ENCODE results near the gene TFAP2E.

TFAP2E gene

GRCh38 chr1:35557611-35558373, 15.3 kb upstream of the TFAP2E start, which contains the start of gene NCDN:
Gene NCDN, plus strand, starts transcription at chr1:35557799. Its CDS starts 392 bp downstream, at chr1:35558191.
- peak; percentile 95 to 96 for DNase-seq

GRCh38 chr1:35558374-35559316, 14.5 kb upstream of the TFAP2E start:
- DNase-seq: no peak

- no peak for DNase-seq
Observed at GRCh38 chr1:35559317-35559944, 13.7 kb upstream of the TFAP2E start.

- DNase-seq: no peak
Observed at GRCh38 chr1:35560256-35561225, 12.6 kb upstream of the TFAP2E start.

GRCh38 chr1:35561297-35561971, 11.7 kb upstream of the TFAP2E start:
- no peak for DNase-seq

GRCh38 chr1:35561972-35562680, 11.0 kb upstream of the TFAP2E start:
- no peak for DNase-seq

- DNase-seq: no peak
Observed at GRCh38 chr1:35563166-35563565, 9.9 kb upstream of the TFAP2E start.

- peak; percentile 76 to 84 for DNase-seq
Observed at GRCh38 chr1:35564037-35564883, 8.9 kb upstream of the TFAP2E start.

GRCh38 chr1:35564884-35565741, 8.0 kb upstream of the TFAP2E start:
- DNase-seq: no peak

GRCh38 chr1:35565742-35566133, 7.4 kb upstream of the TFAP2E start:
- DNase-seq: no peak

- DNase-seq: no peak
Observed at GRCh38 chr1:35567947-35568558, 5.1 kb upstream of the TFAP2E start.

- DNase-seq: peak; percentile 54 to 66
Observed at GRCh38 chr1:35568975-35569395, 4.1 kb upstream of the TFAP2E start.

- DNase-seq: no peak
Observed at GRCh38 chr1:35569936-35570335, 3.2 kb upstream of the TFAP2E start.

- DNase-seq: no peak
Observed at GRCh38 chr1:35570589-35571137, 2.5 kb upstream of the TFAP2E start.

GRCh38 chr1:35571263-35571662, 1.9 kb upstream of the TFAP2E start:
- no peak for DNase-seq

GRCh38 chr1:35572296-35572695, 818 bp upstream of the TFAP2E start:
- no peak for DNase-seq

GRCh38 chr1:35574125-35574654, 1.1 kb downstream of the TFAP2E start:
- DNase-seq: no peak
